GM12874 (cell line): ENCODE measurements around the gene SLC13A3.

Source experiments
- TF ChIP-seq, protein P1 (sequence below): IDR thresholded peaks from 2 replicates; pipeline ENCODE4 v1.5.1; 2011; ENCODE audit warnings: low read depth, mild to moderate bottlenecking, control low read depth, low read length, moderate library complexity; ENCODE audit not compliant: insufficient read depth

The SLC13A3 gene

DNA sequence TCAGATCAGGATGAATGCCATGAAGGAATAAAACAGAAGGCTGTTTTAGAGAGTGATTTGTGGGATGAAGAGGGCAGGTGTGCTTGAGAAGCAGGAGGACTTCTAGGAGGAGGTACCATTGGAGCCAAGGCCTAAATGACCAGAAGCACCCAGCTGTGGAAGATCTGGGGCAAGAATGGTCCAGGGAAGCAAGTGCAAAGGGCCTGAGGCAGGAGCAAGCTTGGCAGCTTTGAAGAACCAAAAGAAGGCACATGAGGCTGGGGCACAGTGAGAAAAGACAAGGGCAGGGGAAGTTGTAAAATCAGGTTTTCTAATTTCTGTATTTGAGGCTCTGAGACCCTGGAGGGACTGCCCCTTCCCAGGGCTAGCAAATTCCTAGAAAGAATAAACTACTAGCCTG lies 9.8 kb downstream of the SLC13A3 start:
- TF ChIP-seq, protein P1, sequence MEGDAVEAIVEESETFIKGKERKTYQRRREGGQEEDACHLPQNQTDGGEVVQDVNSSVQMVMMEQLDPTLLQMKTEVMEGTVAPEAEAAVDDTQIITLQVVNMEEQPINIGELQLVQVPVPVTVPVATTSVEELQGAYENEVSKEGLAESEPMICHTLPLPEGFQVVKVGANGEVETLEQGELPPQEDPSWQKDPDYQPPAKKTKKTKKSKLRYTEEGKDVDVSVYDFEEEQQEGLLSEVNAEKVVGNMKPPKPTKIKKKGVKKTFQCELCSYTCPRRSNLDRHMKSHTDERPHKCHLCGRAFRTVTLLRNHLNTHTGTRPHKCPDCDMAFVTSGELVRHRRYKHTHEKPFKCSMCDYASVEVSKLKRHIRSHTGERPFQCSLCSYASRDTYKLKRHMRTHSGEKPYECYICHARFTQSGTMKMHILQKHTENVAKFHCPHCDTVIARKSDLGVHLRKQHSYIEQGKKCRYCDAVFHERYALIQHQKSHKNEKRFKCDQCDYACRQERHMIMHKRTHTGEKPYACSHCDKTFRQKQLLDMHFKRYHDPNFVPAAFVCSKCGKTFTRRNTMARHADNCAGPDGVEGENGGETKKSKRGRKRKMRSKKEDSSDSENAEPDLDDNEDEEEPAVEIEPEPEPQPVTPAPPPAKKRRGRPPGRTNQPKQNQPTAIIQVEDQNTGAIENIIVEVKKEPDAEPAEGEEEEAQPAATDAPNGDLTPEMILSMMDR, result no peak

DNA sequence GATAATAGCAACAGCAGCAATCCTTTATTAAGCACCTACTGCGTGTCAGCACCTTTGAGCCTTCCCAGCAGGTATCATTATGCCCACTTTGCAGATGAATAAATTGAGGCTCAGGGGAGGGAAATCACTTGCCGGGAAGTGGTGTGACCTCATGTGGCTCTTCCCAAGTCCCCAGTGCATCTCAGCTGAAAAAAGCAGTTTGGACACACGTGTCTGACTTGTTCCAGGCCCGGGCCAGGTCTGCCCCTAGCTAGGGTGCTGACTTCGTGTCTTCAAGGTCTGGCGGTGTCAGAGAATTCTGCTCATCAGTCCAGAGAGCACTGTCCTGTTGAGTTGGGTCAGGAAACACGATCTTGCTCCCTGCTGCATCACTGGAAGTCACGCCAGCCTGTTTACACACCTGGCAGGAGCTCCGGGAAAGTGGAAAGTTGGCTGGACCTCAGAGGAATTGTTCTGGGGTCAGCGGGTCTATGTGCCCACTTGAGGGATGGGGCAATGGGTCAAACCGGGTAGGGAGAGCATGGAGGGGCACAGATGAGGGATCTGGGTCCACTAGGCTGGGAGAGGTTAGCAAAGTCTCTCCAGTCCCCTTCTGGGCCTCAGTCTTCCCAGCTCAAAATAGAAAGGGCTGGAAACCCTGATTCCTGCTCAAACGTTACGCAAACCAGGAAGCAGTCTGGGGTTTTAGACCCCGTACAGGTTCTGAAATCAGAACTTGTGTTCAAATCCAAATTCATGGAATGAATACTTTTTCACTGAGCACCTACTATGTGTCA lies 10.5 kb downstream of the SLC13A3 start:
- TF ChIP-seq, protein P1, result no peak

GRCh38 chr20:46640044-46640443 lies 11.2 kb downstream of the SLC13A3 start:
- TF ChIP-seq, protein P1, result no peak

GRCh38 chr20:46639587-46639986 lies 11.7 kb downstream of the SLC13A3 start:
- TF ChIP-seq, protein P1, result no peak

- TF ChIP-seq, protein P1, result no peak
Measured at GRCh38 chr20:46638898-46639274, 12.4 kb downstream of the SLC13A3 start.

DNA sequence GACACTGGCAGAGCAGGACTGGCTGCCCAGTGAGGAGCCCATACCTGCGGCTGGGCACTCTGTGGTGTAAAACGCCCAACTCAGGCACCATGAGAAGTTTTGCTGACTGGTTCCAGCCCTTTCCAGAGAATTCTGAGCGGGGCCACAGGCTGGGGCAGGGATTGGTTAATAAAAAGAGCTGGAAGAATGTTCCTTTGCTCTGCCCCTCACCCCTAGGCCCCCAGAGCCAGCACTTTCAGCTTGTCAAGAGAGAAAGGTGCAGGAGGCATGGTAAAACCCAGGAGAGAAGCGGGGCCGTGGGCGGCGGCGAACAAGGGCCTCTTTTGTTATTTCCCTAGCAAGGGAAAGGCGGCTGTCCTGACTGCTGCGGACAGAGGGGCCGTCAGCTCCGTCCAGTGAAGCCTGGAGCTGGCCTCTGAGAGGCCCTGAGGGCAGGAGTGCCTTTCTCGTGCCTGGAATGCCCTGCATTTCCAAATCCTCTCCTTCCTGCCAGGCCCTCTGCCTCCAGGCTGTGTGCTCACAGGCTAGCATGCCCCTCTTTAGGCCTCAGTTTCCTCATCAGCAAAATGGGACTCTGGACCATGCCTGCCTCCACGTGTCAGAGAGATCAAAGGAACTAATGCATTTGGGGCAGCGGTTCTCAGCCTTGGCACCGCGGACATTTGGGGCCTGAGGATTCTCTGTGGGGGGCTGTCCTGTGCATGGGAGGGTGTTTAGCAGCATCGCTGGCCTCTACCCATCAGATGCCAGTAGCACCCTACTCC lies 12.9 kb downstream of the SLC13A3 start:
- TF ChIP-seq, protein P1, result no peak

DNA sequence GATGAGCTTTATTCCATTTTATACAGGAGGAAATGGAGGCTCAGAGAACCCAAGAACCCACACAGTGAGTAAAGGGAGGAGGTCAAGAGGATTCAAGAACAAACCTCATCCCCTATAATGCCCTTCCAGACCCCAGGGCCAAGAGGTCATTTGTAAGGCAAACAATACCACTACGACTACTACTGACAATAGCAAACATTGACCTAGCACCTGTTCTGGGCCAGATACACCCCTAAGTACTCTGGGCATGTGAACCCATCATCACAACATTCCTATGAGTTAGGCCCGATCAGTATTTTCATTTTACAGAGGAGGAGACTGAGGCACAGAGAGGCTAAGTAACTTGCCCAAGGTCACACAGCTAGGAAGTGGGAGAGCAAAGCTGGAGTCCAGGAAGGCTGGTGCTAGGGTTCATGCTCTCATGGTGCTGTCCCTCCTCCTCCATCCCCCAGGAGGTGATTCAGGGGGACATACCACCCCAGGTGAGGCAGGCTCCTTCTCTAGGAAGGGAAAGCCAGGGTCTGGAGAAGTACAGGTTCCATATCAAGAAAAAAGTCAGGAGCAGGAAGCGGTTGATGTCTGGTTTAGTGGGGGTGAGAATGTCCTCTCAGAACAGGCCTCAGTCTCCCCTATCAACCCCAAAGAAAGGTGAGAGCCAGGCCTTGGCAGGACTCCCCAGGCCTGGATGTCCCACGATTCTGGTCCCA lies 13.7 kb downstream of the SLC13A3 start:
- TF ChIP-seq, protein P1, result no peak
